IMR-90 (cell line): ENCODE data around the gene CLDN6. TPM values are rescaled to one million over a fixed set of nuclear protein-coding genes. Genes with fewer than 3 reads are reported as not detected.

ENCODE experiments used
- ATAC-seq: fragments of 200-7000 bp; cut with Tn5 transposase; 2 replicates; pipeline ENCODE4 v1.9.1; 2020; ENCODE audit warnings: low read depth, mild to moderate bottlenecking, moderate library complexity
- BruUV-seq: library from RNA; stranded (reverse); fragments of 400-500 nt; replicated peaks from 2 replicates; lab custom pipeline; 2021; lab: Mats Ljungman, UMichigan
- CTCF ChIA-PET: fragments of 300-600 bp; formaldehyde crosslinking; extraction: SDS; loops from one replicate; lab custom pipeline; 2021; ENCODE audit warnings: antibody characterized with exemption; lab: Yijun Ruan, JAX
- POLR2A ChIA-PET: fragments of 300-600 bp; sonication (Branson Sonifier 250); formaldehyde crosslinking; loops from one replicate; lab custom pipeline; 2022; ENCODE audit warnings: antibody characterized with exemption; ENCODE audit not compliant: unreplicated experiment; lab: Charles Lee
- DNase-seq: peaks from one replicate; pipeline ENCODE4 v3.0.0; 2013
- H2AFZ ChIP-seq: replicated peaks from 2 replicates; pipeline ENCODE3; 2013; ENCODE audit warnings: low read length, mild to moderate bottlenecking; ENCODE audit not compliant: poor library complexity
- H2AK5ac ChIP-seq: 2 replicates; pipeline ENCODE4 v1.6.1; 2013; ENCODE audit warnings: low read depth, low read length, inconsistent platforms
- H2AK9ac ChIP-seq: replicated peaks from 2 replicates; pipeline ENCODE3; 2013; ENCODE audit warnings: mild to moderate bottlenecking, low read depth, low read length, moderate library complexity; ENCODE audit not compliant: poor library complexity
- H2BK120ac ChIP-seq: 2 replicates; pipeline ENCODE4 v1.6.1; 2013; ENCODE audit warnings: low read depth, low read length, inconsistent platforms
- H2BK15ac ChIP-seq: 3 replicates; pipeline ENCODE4 v1.6.1; 2013; ENCODE audit warnings: low read depth, low read length, inconsistent platforms
- H2BK20ac ChIP-seq: 2 replicates; pipeline ENCODE4 v1.6.1; 2013; ENCODE audit warnings: low read depth, mild to moderate bottlenecking, inconsistent platforms, low read length, moderate library complexity
- H2BK5ac ChIP-seq: 2 replicates; pipeline ENCODE4 v1.6.1; 2013; ENCODE audit warnings: mild to moderate bottlenecking, low read depth, low read length, inconsistent platforms; ENCODE audit not compliant: poor library complexity, severe bottlenecking
- H3K14ac ChIP-seq: replicated peaks from 2 replicates; pipeline ENCODE4 v1.6.1; 2013; ENCODE audit warnings: low read depth, low read length, inconsistent platforms
- H3K18ac ChIP-seq: 2 replicates; pipeline ENCODE4 v1.6.1; 2013; ENCODE audit warnings: low read depth, low read length, control low read depth
- H3K23ac ChIP-seq: 2 replicates; pipeline ENCODE4 v1.6.1; 2013; ENCODE audit warnings: low read depth, low read length, inconsistent platforms
- H3K27ac ChIP-seq: 2 replicates; pipeline ENCODE4 v1.5.1; 2013; ENCODE audit warnings: mild to moderate bottlenecking, control low read depth, low read length; ENCODE audit not compliant: insufficient read depth
- H3K27me3 ChIP-seq: 2 replicates; pipeline ENCODE4 v1.6.1; 2013; ENCODE audit warnings: low read length; ENCODE audit not compliant: control insufficient read depth, insufficient read depth
- H3K36me3 ChIP-seq: 2 replicates; pipeline ENCODE4 v1.6.1; 2013; ENCODE audit warnings: low read length, mixed read lengths; ENCODE audit not compliant: control insufficient read depth, insufficient read depth
- H3K4ac ChIP-seq: 2 replicates; pipeline ENCODE4 v1.6.1; 2013; ENCODE audit warnings: low read depth, low read length, inconsistent platforms
- H3K4me1 ChIP-seq: 2 replicates; pipeline ENCODE4 v1.6.1; 2013; ENCODE audit warnings: low read length, mixed read lengths; ENCODE audit not compliant: control insufficient read depth, insufficient read depth
- H3K4me2 ChIP-seq: 2 replicates; pipeline ENCODE4 v1.6.1; 2013; ENCODE audit warnings: low read depth, mild to moderate bottlenecking, control low read depth, low read length, moderate library complexity
- H3K4me3 ChIP-seq: 2 replicates; pipeline ENCODE4 v1.5.1; 2013; ENCODE audit warnings: low read depth, mild to moderate bottlenecking, control low read depth, low read length, moderate library complexity; ENCODE audit not compliant: insufficient read depth
- H3K56ac ChIP-seq: 2 replicates; pipeline ENCODE4 v1.6.1; 2013; ENCODE audit warnings: low read length, inconsistent platforms; ENCODE audit not compliant: insufficient read depth; ENCODE audit errors: extremely low read depth
- H3K79me1 ChIP-seq, 2 experiments: 2 replicates each; pipeline ENCODE4 v1.6.1; 2013; ENCODE audit warnings: low read length in 2 of 2, inconsistent platforms in 1 of 2, low read depth in 1 of 2
- H3K9ac ChIP-seq: 2 replicates; pipeline ENCODE4 v1.6.1; 2013; ENCODE audit warnings: low read depth, low read length, control low read depth
- H3K9me1 ChIP-seq: 2 replicates; pipeline ENCODE4 v1.6.1; 2013; ENCODE audit warnings: low read length, inconsistent platforms; ENCODE audit not compliant: insufficient read depth
- H3K9me3 ChIP-seq: 2 replicates; pipeline ENCODE4 v1.6.1; 2013; ENCODE audit warnings: low read length; ENCODE audit not compliant: control insufficient read depth, insufficient read depth
- H4K20me1 ChIP-seq: 2 replicates; pipeline ENCODE4 v1.6.1; 2013; ENCODE audit warnings: low read length, inconsistent platforms; ENCODE audit not compliant: insufficient read depth
- H4K5ac ChIP-seq: 2 replicates; pipeline ENCODE4 v1.6.1; 2013; ENCODE audit warnings: mild to moderate bottlenecking, low read depth, low read length, control low read depth
- H4K8ac ChIP-seq, 2 experiments: 2 replicates each; pipeline ENCODE4 v1.6.1; 2013; ENCODE audit warnings: low read depth in 2 of 2, low read length in 2 of 2, control low read depth in 1 of 2, inconsistent platforms in 1 of 2
- H4K91ac ChIP-seq: 2 replicates; pipeline ENCODE4 v1.6.1; 2013; ENCODE audit warnings: low read depth, low read length, inconsistent platforms; ENCODE audit not compliant: insufficient read depth
- CEBPB ChIP-seq: IDR thresholded peaks from 2 replicates; pipeline ENCODE4 v1.6.1; 2012; ENCODE audit warnings: low read depth, low read length, improper control_type of control experiment
- WGBS, 2 experiments: methylation state at CpG; one replicate each; pipeline versions ENCODE4 v1.1.5 to v1.1.7; 2013; ENCODE audit warnings: missing lambda C conversion rate in 2 of 2; ENCODE audit not compliant: insufficient read length in 1 of 2; ENCODE audit errors: extremely low coverage in 2 of 2; 5-methylcytosine and 5-hydroxymethylcytosine counted together
- dilution Hi-C: fragments of 300-500 bp; cut with HindIII; formaldehyde crosslinking; loops from one replicate; pipeline ENCODE4 v1.14.3; 2018; ENCODE audit warnings: low sequenced_read_pairs; ENCODE audit not compliant: unreplicated experiment
- in situ Hi-C: fragments of 300-500 bp; cut with MboI; formaldehyde crosslinking; loops from 3 replicates; pipeline ENCODE4 v1.14.3; 2019; ENCODE audit warnings: low sequenced_read_pairs, inconsistent platforms, mixed read lengths
- intact Hi-C: fragments of 100-400 bp; cut with micrococcal nuclease; formaldehyde crosslinking; loops from 2 replicates; pipeline ENCODE4 v1.10.0; 2022
- polyA plus RNA-seq, 3 experiments: library from polyadenylated mRNA; depleted of rRNA; stranded (reverse); fragments of >200 nt; gene quantifications; 2 replicates each; pipeline ENCODE4 v1.2.3, GENCODE V29; 2012; ENCODE audit warnings: low replicate concordance in 1 of 3
- total RNA-seq: library from RNA; depleted of rRNA; stranded (reverse); fragments of >200 nt; gene quantifications from 2 replicates; pipeline ENCODE4 v1.2.3, GENCODE V29; 2012

Gene CLDN6
- total and polyA plus RNA-seq, 2 of the 4 experiments (the other 2 are of a cell fraction), result 0.14 TPM; not detected in 1

- Histone ChIP-seq H3K36me3 (peaks cover 22% of the 10 kb centered on the region), H3K9ac (no peak overlapping the region), H3K27ac (no peak overlapping the region), H3K4me3 (no peak overlapping the region), H2BK20ac (no peak overlapping the region), H3K9me1 (no peaks in the 10 kb centered on the region), H2BK5ac (no peak overlapping the region), H3K4me1 (peaks cover 9% of the 10 kb centered on the region), H3K14ac (no peak overlapping the region), H3K9me3 (no peaks in the 10 kb centered on the region), H4K91ac (no peak overlapping the region), H3K56ac (no peak overlapping the region), H3K4ac (no peak overlapping the region), H4K20me1 (peaks cover 32% of the 10 kb centered on the region), H3K79me1 (peaks cover 0 to 19% of the 10 kb centered on the region in 2 experiments; a peak in 2 of 4 replicates), H2AFZ (no peak overlapping the region), H2AK9ac (no peak overlapping the region), H3K4me2 (no peak overlapping the region), H2BK120ac (no peak overlapping the region), H3K23ac (no peak overlapping the region), H4K8ac (no peak overlapping the region), H2BK15ac (no peak overlapping the region), H4K5ac (no peak overlapping the region), H3K27me3 (peaks cover 13% of the 10 kb centered on the region; the same call in 1 of the 2 replicates), H3K18ac (no peak overlapping the region), H2AK5ac (no peak overlapping the region)
- dilution Hi-C loops (no loop called here), in situ Hi-C loops (no loop called here), intact Hi-C loops (no loop called here)
- CTCF ChIA-PET, result interaction anchor here (0.8 kb wide), 1 partner anchor 22 kb away, joined by 5 read pairs; no protein-coding TSS in a partner anchor
- POLR2A ChIA-PET, result no interaction called here
- DNase-seq (no peak), ATAC-seq (no peak)
- BruUV-seq, result no TSS peak
- TF ChIP-seq CEBPB, result no peak
- WGBS, 2 experiments, result no CpG with 5 or more reads among the region's 8 CpGs
Observed at GRCh38 chr16:3026003-3026378, 8.0 kb upstream of the CLDN6 start.
